Mesenchymal stem cell (in vitro differentiated cells and primary cell): ENCODE data around the gene KCNQ2.

ENCODE experiments used
- DNase-seq: peaks from one replicate; pipeline ENCODE4 v3.0.0-alpha.2; 2013
- H2AFZ ChIP-seq: one replicate; pipeline ENCODE4 v1.6.1; 2013; ENCODE audit warnings: low read depth, mild to moderate bottlenecking, control low read depth, inconsistent platforms, low read length, moderate library complexity
- H2AK5ac ChIP-seq: 2 replicates; pipeline ENCODE4 v1.6.1; 2013; ENCODE audit warnings: low read length, moderate library complexity, mild to moderate bottlenecking, inconsistent platforms; ENCODE audit not compliant: severe bottlenecking
- H2BK120ac ChIP-seq: one replicate; pipeline ENCODE4 v1.6.1; 2013; ENCODE audit warnings: low read depth, mild to moderate bottlenecking, inconsistent platforms, low read length, moderate library complexity
- H2BK12ac ChIP-seq, 2 experiments: one replicate each; pipeline ENCODE4 v1.6.1; 2013; ENCODE audit warnings: inconsistent platforms in 2 of 2, low read length in 2 of 2, mild to moderate bottlenecking in 2 of 2, moderate library complexity in 2 of 2, control low read depth in 1 of 2
- H2BK15ac ChIP-seq: one replicate; pipeline ENCODE4 v1.6.1; 2013; ENCODE audit warnings: mild to moderate bottlenecking, low read depth, inconsistent platforms; ENCODE audit not compliant: poor library complexity, severe bottlenecking
- H2BK5ac ChIP-seq: 2 replicates; pipeline ENCODE4 v1.6.1; 2013; ENCODE audit warnings: low read depth, mild to moderate bottlenecking, low read length, control low read depth, inconsistent platforms; ENCODE audit not compliant: poor library complexity, severe bottlenecking
- H3K14ac ChIP-seq, 2 experiments: one replicate each; pipeline ENCODE4 v1.6.1; 2013; ENCODE audit warnings: inconsistent platforms in 2 of 2, low read length in 2 of 2, control low read depth in 1 of 2, mild to moderate bottlenecking in 1 of 2, moderate library complexity in 1 of 2
- H3K18ac ChIP-seq, 2 experiments: one replicate each; pipeline ENCODE4 v1.6.1; 2013; ENCODE audit warnings: inconsistent platforms in 2 of 2, low read length in 2 of 2, control low read depth in 1 of 2, low read depth in 1 of 2, mild to moderate bottlenecking in 1 of 2
- H3K23ac ChIP-seq, 2 experiments: one replicate each; pipeline ENCODE4 v1.6.1; 2013; ENCODE audit warnings: inconsistent platforms in 2 of 2, low read length in 2 of 2, mild to moderate bottlenecking in 2 of 2, moderate library complexity in 2 of 2, control low read depth in 1 of 2
- H3K27ac ChIP-seq: 2 replicates; pipeline ENCODE4 v1.5.1; 2013; ENCODE audit warnings: mild to moderate bottlenecking, moderate library complexity, low read length, control low read depth, inconsistent platforms; ENCODE audit not compliant: poor library complexity, severe bottlenecking
- H3K27me3 ChIP-seq, 2 experiments: 2 replicates each; pipeline versions ENCODE4 v1.6.1 to v1.7.0; 2013; ENCODE audit warnings: low read length in 2 of 2, mild to moderate bottlenecking in 2 of 2, moderate library complexity in 2 of 2, control low read depth in 1 of 2, inconsistent platforms in 1 of 2; ENCODE audit not compliant: control insufficient read depth in 1 of 2, insufficient read depth in 1 of 2
- H3K36me3 ChIP-seq, 2 experiments: 2 replicates each; pipeline versions ENCODE4 v1.6.1 to v1.7.0; 2013; ENCODE audit warnings: low read length in 2 of 2, control low read depth in 1 of 2, inconsistent platforms in 1 of 2, low read depth in 1 of 2, mild to moderate bottlenecking in 1 of 2; ENCODE audit not compliant: insufficient read depth in 2 of 2, control insufficient read depth in 1 of 2
- H3K4ac ChIP-seq, 2 experiments: one replicate each; pipeline ENCODE4 v1.6.1; 2013; ENCODE audit warnings: inconsistent platforms in 2 of 2, low read length in 2 of 2, mild to moderate bottlenecking in 2 of 2, moderate library complexity in 2 of 2, control low read depth in 1 of 2, low read depth in 1 of 2
- H3K4me1 ChIP-seq: 2 replicates; pipeline ENCODE4 v1.6.1; 2013; ENCODE audit warnings: low read depth, low read length, control low read depth; ENCODE audit not compliant: control insufficient read depth, insufficient read depth
- H3K4me2 ChIP-seq: 2 replicates; pipeline ENCODE4 v1.6.1; 2013; ENCODE audit warnings: low read length, mild to moderate bottlenecking, inconsistent platforms; ENCODE audit not compliant: poor library complexity, severe bottlenecking
- H3K4me3 ChIP-seq, 2 experiments: 2 replicates each; pipeline versions ENCODE4 v1.5.1 to v1.7.0; 2013; ENCODE audit warnings: low read length in 2 of 2, mild to moderate bottlenecking in 2 of 2, control low read depth in 1 of 2, low read depth in 1 of 2; ENCODE audit not compliant: insufficient read depth in 1 of 2
- H3K79me1 ChIP-seq: replicated peaks from 2 replicates; pipeline ENCODE4 v1.6.1; 2013; ENCODE audit warnings: mild to moderate bottlenecking, control low read depth, low read length, inconsistent platforms; ENCODE audit not compliant: poor library complexity, severe bottlenecking
- H3K9ac ChIP-seq: 2 replicates; pipeline ENCODE4 v1.7.0; 2013; ENCODE audit warnings: mild to moderate bottlenecking, low read length, moderate library complexity
- H3K9me3 ChIP-seq: 2 replicates; pipeline ENCODE4 v1.7.0; 2013; ENCODE audit warnings: mild to moderate bottlenecking, low read length; ENCODE audit not compliant: control insufficient read depth
- H4K8ac ChIP-seq: one replicate; pipeline ENCODE4 v1.6.1; 2013; ENCODE audit warnings: inconsistent platforms, mild to moderate bottlenecking, low read length, moderate library complexity
- H4K91ac ChIP-seq: one replicate; pipeline ENCODE4 v1.6.1; 2013; ENCODE audit warnings: mild to moderate bottlenecking, low read length, inconsistent platforms
- WGBS: methylation state at CpG from one replicate; pipeline ENCODE4 v1.1.7; 2013; ENCODE audit warnings: mixed read lengths; 5-methylcytosine and 5-hydroxymethylcytosine counted together

Gene KCNQ2

GRCh38 chr20:63509088-63509564 lies 36.7 kb upstream of the KCNQ2 start:
- H3K18ac ChIP-seq: no peak overlapping the region
- H2BK120ac ChIP-seq: no peak overlapping the region
- no peaks in the 10 kb centered on the region for H3K36me3 ChIP-seq
- H3K14ac ChIP-seq: no peak overlapping the region
- no peak overlapping the region for H2BK12ac ChIP-seq
- H3K27me3 ChIP-seq: peaks cover 23 to 68% of the 10 kb centered on the region in 2 experiments
- no peak overlapping the region for H3K4me3 ChIP-seq
- no peak overlapping the region for H4K8ac ChIP-seq
- H2BK15ac ChIP-seq: no peak overlapping the region
- H3K9ac ChIP-seq: no peak overlapping the region
- no peak overlapping the region for H2BK5ac ChIP-seq
- WGBS: 80% methylated on average over 8 of the region's 9 CpGs
- H4K91ac ChIP-seq: no peak overlapping the region
- no peaks in the 10 kb centered on the region for H3K4me1 ChIP-seq
- no peak for DNase-seq
- no peak overlapping the region for H3K23ac ChIP-seq
- no peaks in the 10 kb centered on the region for H3K79me1 ChIP-seq
- no peak overlapping the region for H3K4me2 ChIP-seq
- no peak overlapping the region for H3K27ac ChIP-seq
- peaks cover 12% of the 10 kb centered on the region for H3K9me3 ChIP-seq
- H2AFZ ChIP-seq: no peak overlapping the region
- H2AK5ac ChIP-seq: no peak overlapping the region
- no peak overlapping the region for H3K4ac ChIP-seq

DNA sequence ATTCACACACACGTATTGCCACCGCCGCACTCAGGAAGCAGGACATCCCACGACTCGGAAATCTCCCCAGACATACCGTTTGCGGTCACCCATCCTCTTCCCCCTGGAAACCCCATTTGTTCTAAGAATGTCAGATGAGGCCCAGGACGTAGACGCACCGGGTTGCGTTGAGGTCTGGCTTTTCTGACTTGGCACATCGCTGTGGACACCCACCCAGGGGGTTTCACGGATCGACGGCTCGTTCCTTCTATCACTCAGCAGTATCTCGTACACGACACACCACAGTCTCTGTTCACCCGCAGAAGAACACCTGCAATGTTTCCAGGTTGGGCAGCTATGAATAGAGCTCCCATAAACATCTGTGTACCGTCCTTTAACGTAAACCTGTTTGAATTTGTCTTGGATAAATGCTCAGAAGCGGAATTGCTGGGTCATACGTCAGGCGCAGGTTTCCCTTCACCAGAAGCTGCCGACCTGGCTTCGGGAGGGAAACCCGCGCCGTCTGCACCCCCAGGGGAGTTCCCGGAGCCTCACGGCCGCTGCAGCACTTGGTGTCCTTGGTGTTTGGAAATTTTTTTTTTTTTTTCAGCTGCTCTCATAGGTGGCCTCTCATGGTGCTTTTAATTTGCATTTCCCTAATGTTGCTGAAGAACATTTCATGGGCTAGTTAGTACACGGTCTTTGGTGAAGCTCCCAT lies 35.8 kb upstream of the KCNQ2 start:
- no peak overlapping the region for H2BK12ac ChIP-seq
- no peak overlapping the region for H3K14ac ChIP-seq
- H3K9me3 ChIP-seq: peaks cover 12% of the 10 kb centered on the region
- no peak overlapping the region for H4K8ac ChIP-seq
- H3K79me1 ChIP-seq: no peaks in the 10 kb centered on the region
- H3K4ac ChIP-seq: no peak overlapping the region
- H3K4me1 ChIP-seq: no peaks in the 10 kb centered on the region
- H2BK15ac ChIP-seq: no peak overlapping the region
- no peak overlapping the region for H3K18ac ChIP-seq
- no peak overlapping the region for H3K4me2 ChIP-seq
- H3K9ac ChIP-seq: no peak overlapping the region
- H2AFZ ChIP-seq: no peak overlapping the region
- no peak overlapping the region for H2BK120ac ChIP-seq
- no peak overlapping the region for H3K27ac ChIP-seq
- H4K91ac ChIP-seq: no peak overlapping the region
- WGBS: 88% methylated on average over 32 of the region's 33 CpGs
- H2BK5ac ChIP-seq: no peak overlapping the region
- no peak overlapping the region for H3K23ac ChIP-seq
- no peak for DNase-seq
- H2AK5ac ChIP-seq: no peak overlapping the region
- H3K27me3 ChIP-seq: peaks cover 29 to 71% of the 10 kb centered on the region in 2 experiments
- H3K36me3 ChIP-seq: no peaks in the 10 kb centered on the region
- H3K4me3 ChIP-seq: no peak overlapping the region

- H3K4me2 ChIP-seq: no peak overlapping the region
- no peak overlapping the region for H2BK15ac ChIP-seq
- WGBS: 88% methylated on average over 30 of the region's 30 CpGs
- H3K36me3 ChIP-seq: no peaks in the 10 kb centered on the region
- no peak for DNase-seq
- H3K9ac ChIP-seq: no peak overlapping the region
- no peak overlapping the region for H3K14ac ChIP-seq
- H3K4me3 ChIP-seq: no peak overlapping the region
- H3K79me1 ChIP-seq: no peaks in the 10 kb centered on the region
- H3K23ac ChIP-seq: no peak overlapping the region
- no peak overlapping the region for H2AK5ac ChIP-seq
- peaks cover 12% of the 10 kb centered on the region for H3K9me3 ChIP-seq
- no peak overlapping the region for H2BK12ac ChIP-seq
- H3K18ac ChIP-seq: no peak overlapping the region
- no peak overlapping the region for H3K27ac ChIP-seq
- H2AFZ ChIP-seq: no peak overlapping the region
- no peak overlapping the region for H2BK5ac ChIP-seq
- no peak overlapping the region for H4K91ac ChIP-seq
- no peak overlapping the region for H2BK120ac ChIP-seq
- peaks cover 28 to 70% of the 10 kb centered on the region in 2 experiments for H3K27me3 ChIP-seq
- no peak overlapping the region for H4K8ac ChIP-seq
- no peak overlapping the region for H3K4ac ChIP-seq
- H3K4me1 ChIP-seq: peaks cover 4% of the 10 kb centered on the region
These were observed 34.8 kb upstream of the KCNQ2 start for GRCh38 chr20:63507083-63507743.

GRCh38 chr20:63505723-63506122 lies 33.3 kb upstream of the KCNQ2 start:
- Histone ChIP-seq H2BK12ac (no peak overlapping the region), H2AK5ac (no peak overlapping the region), H3K9ac (no peak overlapping the region), H3K4ac (no peak overlapping the region), H3K9me3 (peaks cover 12% of the 10 kb centered on the region), H3K4me2 (no peak overlapping the region), H2AFZ (no peak overlapping the region), H3K79me1 (no peaks in the 10 kb centered on the region), H3K4me3 (no peak overlapping the region), H3K14ac (no peak overlapping the region), H3K23ac (no peak overlapping the region), H4K91ac (no peak overlapping the region), H3K36me3 (no peaks in the 10 kb centered on the region), H3K4me1 (peaks cover 10% of the 10 kb centered on the region), H3K18ac (no peak overlapping the region), H4K8ac (no peak overlapping the region), H3K27me3 (peaks cover 33 to 70% of the 10 kb centered on the region in 2 experiments), H2BK120ac (no peak overlapping the region), H3K27ac (no peak overlapping the region), H2BK5ac (no peak overlapping the region), H2BK15ac (no peak overlapping the region)
- no peak for DNase-seq
- 85% methylated on average over 12 of the region's 12 CpGs for WGBS
